BJ (cell line): ENCODE data around the gene SPDEF. TPM values are rescaled to one million over a fixed set of nuclear protein-coding genes. Genes with fewer than 3 reads are reported as not detected.

Source experiments
- CTCF ChIA-PET: fragments of 350-600 bp; formaldehyde crosslinking; extraction: SDS; loops from one replicate; lab custom pipeline; 2021; ENCODE audit warnings: antibody characterized with exemption, inconsistent platforms; lab: Yijun Ruan, JAX
- POLR2A ChIA-PET: fragments of 300-600 bp; sonication (Branson Sonifier 250); formaldehyde crosslinking; extraction: SDS; loops from one replicate; lab custom pipeline; 2021; ENCODE audit warnings: antibody characterized with exemption; lab: Charles Lee
- DNase-seq: peaks from one replicate; pipeline ENCODE4 v3.0.0-alpha.2; 2011; ENCODE audit warnings: low read depth
- H3K27me3 ChIP-seq: 2 replicates; pipeline ENCODE4 v1.6.0; 2011; ENCODE audit warnings: low read length; ENCODE audit not compliant: control insufficient read depth, insufficient read depth
- H3K36me3 ChIP-seq: 2 replicates; pipeline ENCODE4 v1.5.1; 2011; ENCODE audit warnings: low read length; ENCODE audit not compliant: control insufficient read depth, insufficient read depth
- H3K4me3 ChIP-seq: 2 replicates; pipeline ENCODE4 v1.5.1; 2011; ENCODE audit warnings: low read depth, mild to moderate bottlenecking, control low read depth, low read length
- CTCF ChIP-seq: IDR thresholded peaks from 2 replicates; pipeline ENCODE4 v1.5.1; 2011; ENCODE audit warnings: low read depth, mild to moderate bottlenecking, control low read depth, inconsistent platforms, low read length, moderate library complexity; ENCODE audit not compliant: insufficient read depth
- polyA plus RNA-seq: library from polyadenylated mRNA; depleted of rRNA; stranded (reverse); fragments of >200 nt; gene quantifications from 2 replicates; pipeline ENCODE4 v1.2.3, GENCODE V29; 2011

Gene SPDEF
- polyA plus RNA-seq, 1 experiment: not detected

DNA sequence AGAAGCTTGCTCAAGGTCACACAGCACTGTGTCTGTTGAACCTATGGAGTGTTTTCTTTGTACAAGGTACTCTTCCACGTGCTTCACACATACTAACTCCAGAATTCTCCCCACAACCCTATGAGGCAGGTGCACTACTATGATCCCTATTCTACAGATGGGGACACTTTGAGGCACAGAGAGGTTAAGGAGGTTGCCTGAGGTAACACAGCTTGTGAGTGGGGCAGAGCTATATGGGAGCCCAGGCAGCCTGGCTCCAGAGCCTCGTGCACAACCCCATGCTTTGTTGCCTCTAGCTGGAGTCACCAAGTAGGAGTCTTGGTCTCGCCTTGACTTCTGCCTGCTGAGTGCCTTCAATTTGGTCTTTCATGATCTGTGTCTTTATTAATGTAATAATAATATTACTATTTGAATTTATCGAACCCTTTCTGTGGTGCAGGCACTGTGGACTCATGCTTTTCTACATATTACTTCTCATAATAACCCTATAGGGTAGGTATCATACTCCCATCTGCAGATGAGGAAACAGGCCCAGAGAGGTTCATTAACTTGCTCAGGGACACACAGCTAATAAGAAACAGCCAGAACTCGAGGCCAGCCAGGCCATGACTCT, 13.3 kb upstream of the SPDEF start:
- H3K4me3 ChIP-seq: no peak overlapping the region
- ChIA-PET CTCF (interaction anchor here (0.7 to 1.2 kb wide), 3 partner anchors 17 to 782 kb away, joined by 3 to 4 read pairs (median 3); no protein-coding TSS in a partner anchor), POLR2A (no interaction called here)
- H3K36me3 ChIP-seq: no peaks in the 10 kb centered on the region
- no peak for TF ChIP-seq CTCF
- H3K27me3 ChIP-seq: peaks cover 4% of the 10 kb centered on the region
- DNase-seq: no peak

GRCh38 chr6:34568341-34569201, 12.4 kb upstream of the SPDEF start:
- Histone ChIP-seq H3K36me3 (no peaks in the 10 kb centered on the region), H3K4me3 (no peak overlapping the region), H3K27me3 (peaks cover 4% of the 10 kb centered on the region)
- POLR2A ChIA-PET: no interaction called here
- TF ChIP-seq CTCF: no peak
- CTCF ChIA-PET: no interaction called here
- DNase-seq: no peak

DNA sequence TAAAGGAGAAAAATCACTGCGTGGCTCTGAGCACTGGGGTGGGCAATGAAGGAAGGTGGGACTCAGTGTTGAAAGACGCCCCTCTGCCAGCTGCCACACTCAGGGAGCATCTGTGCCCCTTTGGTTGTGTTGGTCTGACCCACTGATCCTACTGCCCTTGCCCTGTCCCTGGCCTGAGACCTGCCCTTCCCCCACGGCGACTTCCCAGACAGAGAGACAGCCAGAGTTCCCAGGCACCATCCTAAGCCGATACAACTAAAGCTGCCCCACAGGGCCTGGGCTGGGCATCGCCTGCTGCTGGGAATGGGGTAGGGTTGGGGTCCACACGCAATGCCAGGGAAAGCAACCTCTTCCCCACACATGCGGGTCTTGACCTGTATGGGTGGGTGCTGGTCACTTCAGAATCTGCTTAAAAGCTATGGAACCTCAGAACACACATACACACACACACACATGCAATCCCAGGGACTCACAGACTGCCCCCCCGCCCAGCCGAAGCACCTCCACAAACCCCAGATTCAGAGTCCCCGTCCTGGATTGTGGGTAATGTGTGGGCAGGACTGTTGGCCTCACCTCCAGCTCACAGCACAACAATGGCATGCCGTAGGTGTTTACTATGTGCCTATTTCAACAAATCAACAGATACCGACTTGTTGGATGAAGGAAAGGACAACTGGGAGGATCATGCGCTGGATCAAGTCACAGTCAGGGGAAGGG, 10.9 kb upstream of the SPDEF start:
- Histone ChIP-seq H3K4me3 (no peak overlapping the region), H3K27me3 (peaks cover 4% of the 10 kb centered on the region), H3K36me3 (no peaks in the 10 kb centered on the region)
- ChIA-PET CTCF (no interaction called here), POLR2A (no interaction called here)
- no peak for DNase-seq
- TF ChIP-seq CTCF: no peak

GRCh38 chr6:34565722-34566137, 9.6 kb upstream of the SPDEF start:
- H3K4me3 ChIP-seq: no peak overlapping the region
- no peaks in the 10 kb centered on the region for H3K36me3 ChIP-seq
- DNase-seq: no peak
- no peak for TF ChIP-seq CTCF
- ChIA-PET CTCF (no interaction called here), POLR2A (no interaction called here)
- peaks cover 4% of the 10 kb centered on the region for H3K27me3 ChIP-seq

DNA sequence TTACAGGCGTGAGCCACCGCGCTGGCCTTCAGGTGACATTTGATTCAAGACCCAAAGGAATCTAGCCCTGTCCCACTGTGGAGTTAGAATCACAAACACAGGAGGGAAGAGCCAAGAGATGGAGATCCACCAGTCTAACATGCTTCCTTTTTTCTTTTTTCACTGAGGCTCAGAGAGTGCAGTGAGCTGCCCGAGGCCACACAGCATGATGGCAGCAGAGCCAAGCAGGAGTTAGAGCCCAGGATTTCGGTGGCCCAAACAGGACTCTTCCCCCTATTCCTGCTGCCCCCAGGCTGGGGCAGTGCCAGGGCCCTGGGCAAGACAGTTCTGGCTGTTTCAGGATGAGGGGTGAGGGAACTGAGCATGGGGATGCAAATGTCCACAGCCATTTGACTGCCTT, 8.1 kb upstream of the SPDEF start:
- ChIA-PET CTCF (interaction anchor here (1.2 kb wide), 1 partner anchor 16 kb away, joined by 4 read pairs; no protein-coding TSS in a partner anchor), POLR2A (no interaction called here)
- DNase-seq: no peak
- H3K4me3 ChIP-seq: no peak overlapping the region
- H3K36me3 ChIP-seq: no peaks in the 10 kb centered on the region
- peaks cover 4% of the 10 kb centered on the region for H3K27me3 ChIP-seq
- TF ChIP-seq CTCF: no peak
